HepG2 (cell line): ENCODE measurements around the gene EFHC2. TPM values are rescaled to one million over a fixed set of nuclear protein-coding genes. Genes with fewer than 3 reads are reported as not detected.

Experiments
- ATAC-seq: fragments of 200-7000 bp; cut with Tn5 transposase; 3 replicates; pipeline ENCODE4 v1.9.1; 2020; ENCODE audit warnings: mild to moderate bottlenecking, moderate library complexity
- BruUV-seq: library from RNA; stranded (reverse); fragments of 400-500 nt; replicated peaks from 2 replicates; lab custom pipeline; 2021; lab: Mats Ljungman, UMichigan
- CTCF ChIA-PET: fragments of 300-600 bp; formaldehyde crosslinking; extraction: SDS; loops from one replicate; lab custom pipeline; 2021; ENCODE audit warnings: low total read pairs, inconsistent platforms, low intra/inter-chr PET ratio; lab: Yijun Ruan, JAX
- POLR2A ChIA-PET: fragments of 350-600 bp; sonication (Branson Sonifier 250); formaldehyde crosslinking; loops from one replicate; lab custom pipeline; 2020; ENCODE audit warnings: antibody characterized with exemption, inconsistent platforms; lab: Yijun Ruan, JAX
- DNase-seq: peaks from one replicate; pipeline ENCODE4 v3.0.0-alpha.2; 2015; ENCODE audit warnings: low spot score
- FAIRE-seq: peaks from 3 replicates; lab custom pipeline; 2011; peaks lifted over from hg19 to GRCh38; lab: Jason Lieb, UNC
- H2AFZ ChIP-seq: one replicate; pipeline ENCODE4 v1.6.1; 2011; ENCODE audit warnings: low read length, inconsistent platforms
- H3K27ac ChIP-seq: fragments of 300-600 bp; 3 replicates; pipeline ENCODE4 v1.8.0; 2011; ENCODE audit warnings: mixed run types, mild to moderate bottlenecking, mixed read lengths, low read length, inconsistent platforms; ENCODE audit not compliant: insufficient read depth; ENCODE audit errors: extremely low read length
- H3K27me3 ChIP-seq, 2 experiments: fragments of 200-600 bp in 1 of 2; 2 replicates in 1 of 2; 3 replicates in 1 of 2; pipeline versions ENCODE4 v1.6.0 to v1.8.0; 2011; ENCODE audit warnings: low read length in 2 of 2, mild to moderate bottlenecking in 2 of 2, moderate library complexity in 2 of 2, inconsistent platforms in 1 of 2; ENCODE audit not compliant: insufficient read depth in 2 of 2, control insufficient read depth in 1 of 2
- H3K36me3 ChIP-seq, 2 experiments: fragments of 200-600 bp in 1 of 2; replicated peaks in 1 of 2; 2 replicates in 1 of 2; 3 replicates in 1 of 2; pipeline versions ENCODE4 v1.5.1 to v1.8.0; 2011; ENCODE audit warnings: low read length in 2 of 2, inconsistent platforms in 1 of 2; ENCODE audit not compliant: insufficient read depth in 2 of 2, control insufficient read depth in 1 of 2
- H3K4me1 ChIP-seq: 2 replicates; pipeline ENCODE4 v1.5.1; 2012; ENCODE audit warnings: low read length, inconsistent platforms; ENCODE audit not compliant: insufficient read depth
- H3K4me2 ChIP-seq: 2 replicates; pipeline ENCODE4 v1.6.0; 2011; ENCODE audit warnings: low read depth, low read length, inconsistent platforms
- H3K4me3 ChIP-seq, 3 experiments: fragments of 200-600 bp in 1 of 3; sonication (generic), shearing (Covaris generic) in 1 of 3; replicated peaks in 1 of 3; 2 replicates each; pipeline ENCODE4 v1.5.1; 2011 to 2016; ENCODE audit warnings: low read length in 3 of 3, inconsistent platforms in 2 of 3, low read depth in 2 of 3, mild to moderate bottlenecking in 2 of 3, control low read depth in 1 of 3, mixed read lengths in 1 of 3; ENCODE audit not compliant: insufficient read depth in 1 of 3
- H3K79me2 ChIP-seq: one replicate; pipeline ENCODE4 v1.6.1; 2011; ENCODE audit warnings: low read length, inconsistent platforms; ENCODE audit not compliant: insufficient read depth
- H3K9ac ChIP-seq: 2 replicates; pipeline ENCODE4 v1.6.0; 2011; ENCODE audit warnings: mild to moderate bottlenecking, low read depth, low read length, inconsistent platforms; ENCODE audit not compliant: insufficient read depth
- H3K9me3 ChIP-seq: 2 replicates; pipeline ENCODE4 v1.5.1; 2012; ENCODE audit warnings: mild to moderate bottlenecking, low read length
- H4K20me1 ChIP-seq: 2 replicates; pipeline ENCODE4 v1.6.0; 2011; ENCODE audit warnings: inconsistent platforms, mild to moderate bottlenecking, low read length, moderate library complexity; ENCODE audit not compliant: insufficient read depth
- CCAR2 ChIP-seq: fragments of 200-400 bp; formaldehyde crosslinking; optimal IDR thresholded peaks from 2 replicates; pipeline ENCODE3; 2018; ENCODE audit warnings: low read depth, mild to moderate bottlenecking, low read length, moderate library complexity
- CHD4 ChIP-seq: fragments of 200-600 bp; sonication (generic); IDR thresholded peaks from 2 replicates; pipeline ENCODE4 v1.7.0; 2017; ENCODE audit warnings: mild to moderate bottlenecking, low read length, borderline replicate concordance
- GTF3A ChIP-seq: sonication (generic); formaldehyde crosslinking; conservative IDR thresholded peaks from 2 replicates; pipeline ENCODE4 v1.4.0; 2020; ENCODE audit warnings: mild to moderate bottlenecking, missing genetic modification reagents
- IRF2 ChIP-seq: IDR thresholded peaks from 2 replicates; pipeline ENCODE4 v1.6.1; 2018; ENCODE audit warnings: missing genetic modification reagents, missing compliant biosample characterization
- IRF9 ChIP-seq: sonication (generic); formaldehyde crosslinking; IDR thresholded peaks from 2 replicates; pipeline ENCODE4 v1.8.0; 2022; ENCODE audit warnings: missing genetic modification reagents, mild to moderate bottlenecking, borderline replicate concordance
- LRRFIP1 ChIP-seq: sonication (generic); formaldehyde crosslinking; conservative IDR thresholded peaks from 2 replicates; pipeline ENCODE4 v1.4.0; 2020; ENCODE audit warnings: missing genetic modification reagents
- ZC3H4 ChIP-seq: sonication (generic); formaldehyde crosslinking; IDR thresholded peaks from 2 replicates; pipeline ENCODE4 v1.4.0; 2020; ENCODE audit warnings: missing genetic modification reagents, borderline replicate concordance
- ZNF251 ChIP-seq: sonication (generic); formaldehyde crosslinking; IDR thresholded peaks from 2 replicates; pipeline ENCODE4 v1.9.0; 2021; ENCODE audit warnings: mild to moderate bottlenecking, missing genetic modification reagents
- ZNF550 ChIP-seq: sonication (generic); formaldehyde crosslinking; IDR thresholded peaks from 2 replicates; pipeline ENCODE4 v1.4.0; 2020; ENCODE audit warnings: mild to moderate bottlenecking, missing genetic modification reagents, borderline replicate concordance
- ZNF674 ChIP-seq: sonication (generic); formaldehyde crosslinking; IDR thresholded peaks from 2 replicates; pipeline ENCODE4 v1.5.0; 2020; ENCODE audit warnings: low read depth, mild to moderate bottlenecking, missing genetic modification reagents
- WGBS: methylation state at CpG from one replicate; pipeline ENCODE4 v1.1.6; 2017; ENCODE audit warnings: low lambda C conversion rate; 5-methylcytosine and 5-hydroxymethylcytosine counted together
- in situ Hi-C: cut with HindIII; loops from 2 replicates; pipeline ENCODE4 v1.10.0; 2017; ENCODE audit warnings: low pct_unique_long_range_greater_than_20kb; ENCODE audit not compliant: extremely low pct_ligation_motif_present
- intact Hi-C: fragments of 100-400 bp; cut with micrococcal nuclease; formaldehyde crosslinking; loops from one replicate; pipeline ENCODE4 v1.10.0; 2022; ENCODE audit not compliant: unreplicated experiment
- polyA plus RNA-seq, 8 experiments: library from polyadenylated mRNA; depleted of rRNA in 3 of 8; stranded (reverse) in 7 of 8; unstranded in 1 of 8; fragments of >200 nt; fragmentation: Illumina TruSeq in 4 of 8; extraction: Trizol in 4 of 8; gene quantifications; 2 replicates each; pipeline versions ENCODE4 v1.2.1 to v1.2.3, GENCODE V29; 2011 to 2016; ENCODE audit warnings: low read depth in 4 of 8, missing spikeins in 1 of 8, mixed read lengths in 1 of 8; ENCODE audit not compliant: insufficient read depth in 1 of 8
- total RNA-seq, 5 experiments: library from RNA; depleted of rRNA; stranded (reverse); fragments of >200 nt; fragmentation: Illumina TruSeq; extraction: Trizol; gene quantifications; 2 replicates each; pipeline ENCODE4 v1.2.3, GENCODE V29; 2016; ENCODE audit warnings: low read depth in 1 of 5

EFHC2 gene
- total and polyA plus RNA-seq, 2 of the 13 experiments (the other 11 are each of a cell fraction or from before 2014, with no cell fraction given) = not detected

- no peak overlapping the region for H2AFZ ChIP-seq
- FAIRE-seq = no peak
- no peak overlapping the region for H3K27ac ChIP-seq
- no peaks in the 10 kb centered on the region for H3K36me3 ChIP-seq
- H3K4me2 ChIP-seq = no peak overlapping the region
- no peaks in the 10 kb centered on the region for H3K4me1 ChIP-seq
- H3K79me2 ChIP-seq = no peaks in the 10 kb centered on the region
- no peak overlapping the region for H3K4me3 ChIP-seq
- no peaks in the 10 kb centered on the region for H3K27me3 ChIP-seq
- POLR2A ChIA-PET = no interaction called here
- no peak overlapping the region for H3K9ac ChIP-seq
- in situ Hi-C loops = no loop called here
- CTCF ChIA-PET = no interaction called here
- 27% methylated on average over 2 of the region's 2 CpGs for WGBS
- ATAC-seq = no peak; the same call in 2 of the 3 replicates
- TF ChIP-seq ZC3H4 (no peak), IRF9 (CRISPR knock-in tag) (no peak), GTF3A (CRISPR knock-in tag) (no peak), ZNF550 (no peak), LRRFIP1 (no peak), IRF2 (CRISPR knock-in tag) (no peak), ZNF674 (CRISPR knock-in tag) (no peak), ZNF251 (CRISPR knock-in tag) (no peak), CHD4 (no peak), CCAR2 (no peak)
- intact Hi-C loops = no loop called here
- no peak for DNase-seq
- BruUV-seq = no TSS peak
- no peaks in the 10 kb centered on the region for H3K9me3 ChIP-seq
- H4K20me1 ChIP-seq = no peaks in the 10 kb centered on the region
These were observed 118.7 kb downstream of the EFHC2 start for GRCh38 chrX:44224760-44225159.
